Measurements from ENCODE around the gene HSFX4.
"Not testable (repeated sequence)": the region's sequence is repeated elsewhere in the genome, so short reads cannot be mapped to it uniquely, and the experiment has no call there.

The HSFX4 gene

GRCh38 chrX:149929400-149929799 is at the start of gene HSFX4:
Gene HSFX4 (plus strand): TSS chrX:149929573. CDS start chrX:149929645, 72 bp downstream.
- not testable (repeated sequence) for DNase-seq

DNA sequence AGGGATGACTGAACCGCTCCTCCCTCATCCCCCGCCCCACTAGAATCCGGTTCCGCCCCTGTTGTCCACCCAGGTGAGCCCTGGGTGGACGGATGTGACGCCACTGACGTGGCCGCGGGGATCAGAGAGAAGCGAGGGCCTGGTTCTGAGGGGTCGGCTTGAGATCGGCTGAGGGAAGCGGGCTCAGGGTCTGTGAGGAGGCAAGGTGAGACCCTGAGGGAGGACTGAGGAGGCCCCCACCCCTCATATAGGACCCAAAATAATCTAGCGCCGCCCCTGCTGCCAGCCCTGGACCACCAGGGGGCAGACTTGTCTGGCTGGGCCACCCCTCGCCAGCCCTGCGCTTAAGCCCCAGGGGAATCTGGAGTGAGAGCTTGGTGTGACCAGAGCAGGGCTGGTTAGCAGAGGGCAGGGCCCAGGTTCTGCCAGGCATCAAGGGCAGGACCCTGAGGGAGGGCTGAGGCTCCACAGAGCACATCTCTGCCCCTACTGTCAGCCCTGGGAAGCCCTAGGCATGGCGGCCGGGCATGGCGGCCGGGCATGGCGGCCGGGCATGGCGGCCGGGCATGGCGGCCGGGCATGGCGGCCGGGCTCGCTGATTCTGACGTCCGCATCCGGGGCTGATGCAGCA is 48.2 kb upstream of the HSFX4 start, which contains the start of gene MAGEA8:
MAGEA8 (plus strand) TSS at position 103 of the 631 bp plus-strand sequence. CDS start 3,090 bp downstream, outside the sequence.
- DNase-seq, result no peak

- DNase-seq, result not testable (repeated sequence)
These were observed 38.5 kb upstream of the HSFX4 start for GRCh38 chrX:149890828-149891227.

DNA sequence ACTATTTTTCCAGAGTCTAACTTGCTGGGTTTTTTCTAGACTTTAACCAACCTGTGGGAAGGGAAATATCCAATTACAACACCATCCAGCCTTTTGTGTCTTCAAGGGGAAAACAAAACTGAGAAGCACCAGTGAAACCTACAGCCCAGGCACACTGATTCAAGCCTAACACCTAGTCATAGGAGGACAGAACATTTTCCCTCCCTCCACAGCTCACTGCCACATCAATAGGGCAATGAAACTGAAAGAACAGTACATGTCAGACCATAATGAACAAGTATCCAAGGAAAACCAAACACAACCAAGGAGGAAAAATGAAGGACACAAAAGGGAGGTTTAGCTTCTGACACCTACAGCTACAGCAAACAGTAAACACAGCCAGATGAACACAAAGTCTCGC is 30.8 kb upstream of the HSFX4 start:
- no peak for DNase-seq

DNA sequence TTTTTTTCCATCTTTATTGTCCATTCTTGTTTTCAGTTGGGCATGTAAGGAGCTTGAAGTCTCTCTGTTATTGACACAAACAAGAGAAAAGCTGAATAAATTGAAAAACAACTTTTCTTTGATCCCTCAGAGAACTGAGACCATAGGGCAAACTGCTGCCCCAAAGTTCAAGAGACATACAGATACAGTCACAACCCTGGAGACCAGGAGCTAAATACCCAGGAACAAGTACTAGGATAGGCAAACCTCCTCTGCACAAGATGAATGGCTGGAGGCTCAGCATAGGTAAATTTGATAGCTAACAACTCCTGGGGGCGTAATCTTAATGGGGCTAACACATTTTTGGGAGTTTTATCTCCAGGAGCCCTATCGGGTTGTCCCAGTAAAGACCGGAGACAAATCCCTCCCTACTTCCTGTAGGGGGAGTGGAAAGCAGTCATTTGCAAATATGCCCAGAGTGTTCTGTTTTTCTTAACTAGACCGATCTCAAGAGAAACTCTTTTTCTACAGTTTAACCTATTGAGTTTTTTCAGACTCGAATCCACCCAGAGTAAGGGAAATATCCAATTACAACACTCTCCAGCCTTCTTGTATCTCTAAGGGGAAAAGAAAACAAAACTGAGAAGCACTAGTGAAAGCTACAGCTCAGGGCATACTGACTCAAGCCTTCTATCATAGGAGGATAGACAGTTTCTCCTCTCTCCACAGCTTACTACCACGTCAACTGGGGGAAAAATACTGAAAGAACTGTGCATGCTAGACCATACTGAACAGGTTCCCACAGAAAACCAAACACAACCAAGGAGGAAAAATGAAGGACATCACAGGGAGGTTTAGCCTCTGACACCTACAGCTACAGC is 25.3 kb upstream of the HSFX4 start:
- DNase-seq, result no peak

DNA sequence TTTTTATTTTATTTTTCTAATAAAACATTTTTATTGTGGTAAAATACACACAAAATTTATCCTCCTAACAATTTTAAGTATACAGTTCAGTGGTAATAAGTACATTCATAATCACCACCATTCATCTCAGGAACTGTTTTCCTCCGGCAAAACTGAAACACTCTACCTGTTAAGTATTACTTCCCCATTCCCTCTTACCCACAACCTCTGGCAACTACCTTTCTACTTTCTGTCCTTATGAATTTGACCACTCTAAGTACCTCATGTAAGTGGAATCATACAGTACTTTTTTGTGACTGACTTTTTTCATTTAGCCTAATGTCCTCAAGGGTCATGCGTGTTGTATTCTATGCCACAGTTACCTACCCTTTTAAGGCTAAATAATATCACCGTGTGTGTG is 21.1 kb upstream of the HSFX4 start:
- DNase-seq, result no peak

GRCh38 chrX:149908727-149909126 is 20.6 kb upstream of the HSFX4 start:
- DNase-seq, result no peak

DNA sequence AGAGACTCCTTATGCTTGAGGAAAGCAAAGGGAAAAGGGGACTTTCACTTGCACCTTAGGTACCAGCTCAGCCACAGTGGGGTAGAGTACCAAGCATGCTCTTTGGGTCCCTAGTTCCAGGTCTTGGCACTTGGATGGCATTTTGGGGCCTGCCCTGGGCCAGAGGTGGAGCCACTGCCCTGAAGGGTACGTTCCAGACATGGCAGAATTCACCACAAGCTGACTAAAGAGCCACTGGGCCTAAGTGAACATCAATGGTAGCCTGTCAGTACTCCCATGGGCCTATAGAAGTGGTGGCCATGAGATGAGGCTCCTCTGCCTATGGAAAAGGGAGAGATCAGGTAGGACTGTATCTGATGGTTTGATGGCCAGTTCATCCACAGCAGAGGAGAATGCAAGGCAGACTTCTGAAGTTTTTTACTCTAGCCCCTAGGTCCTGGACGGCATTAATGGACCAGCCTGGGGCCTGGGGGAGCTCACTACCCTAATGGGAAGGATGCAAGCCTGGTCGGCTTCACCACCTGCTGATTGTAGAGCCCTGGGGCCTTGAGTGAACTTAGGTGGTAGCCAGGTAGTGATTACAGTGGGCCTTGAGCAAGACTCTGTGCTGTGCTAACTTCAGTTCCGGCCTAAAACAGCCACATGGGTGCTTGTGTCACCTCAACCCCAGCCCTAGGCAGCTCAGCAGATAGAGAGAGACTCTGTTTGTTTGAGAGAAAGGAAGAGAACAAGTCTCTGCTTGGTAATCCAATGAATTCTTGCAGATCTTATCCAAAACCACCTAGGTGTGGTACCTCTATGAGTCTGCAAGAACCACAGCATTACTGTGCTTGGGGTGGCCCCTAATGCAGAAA is 19.8 kb upstream of the HSFX4 start:
- no peak for DNase-seq

GRCh38 chrX:149910178-149910695 is 19.1 kb upstream of the HSFX4 start:
- DNase-seq, result no peak

- DNase-seq, result no peak
These were observed 12.5 kb upstream of the HSFX4 start for GRCh38 chrX:149916745-149917392.

- not testable (repeated sequence) for DNase-seq
These were observed 5.5 kb upstream of the HSFX4 start for GRCh38 chrX:149923836-149924235.

DNA sequence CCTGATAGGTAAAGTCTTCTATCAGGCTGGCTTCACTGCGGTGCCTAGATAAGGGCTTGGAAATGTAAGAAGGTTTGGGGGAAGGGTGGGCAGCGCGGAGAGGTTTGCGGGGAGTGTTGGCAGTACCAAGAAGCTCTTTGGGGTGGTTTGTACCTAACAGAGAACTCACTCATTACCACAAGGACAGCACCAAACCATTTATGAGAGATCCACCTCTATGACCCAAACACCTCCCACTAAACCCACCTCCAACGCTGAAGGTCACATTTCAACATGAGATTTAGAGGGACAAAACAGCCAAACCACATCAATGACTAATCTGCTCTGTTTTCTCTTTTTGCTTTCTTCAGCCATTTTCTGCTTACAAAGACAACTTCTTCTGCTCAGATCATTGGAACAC is 4.9 kb upstream of the HSFX4 start:
- not testable (repeated sequence) for DNase-seq

DNA sequence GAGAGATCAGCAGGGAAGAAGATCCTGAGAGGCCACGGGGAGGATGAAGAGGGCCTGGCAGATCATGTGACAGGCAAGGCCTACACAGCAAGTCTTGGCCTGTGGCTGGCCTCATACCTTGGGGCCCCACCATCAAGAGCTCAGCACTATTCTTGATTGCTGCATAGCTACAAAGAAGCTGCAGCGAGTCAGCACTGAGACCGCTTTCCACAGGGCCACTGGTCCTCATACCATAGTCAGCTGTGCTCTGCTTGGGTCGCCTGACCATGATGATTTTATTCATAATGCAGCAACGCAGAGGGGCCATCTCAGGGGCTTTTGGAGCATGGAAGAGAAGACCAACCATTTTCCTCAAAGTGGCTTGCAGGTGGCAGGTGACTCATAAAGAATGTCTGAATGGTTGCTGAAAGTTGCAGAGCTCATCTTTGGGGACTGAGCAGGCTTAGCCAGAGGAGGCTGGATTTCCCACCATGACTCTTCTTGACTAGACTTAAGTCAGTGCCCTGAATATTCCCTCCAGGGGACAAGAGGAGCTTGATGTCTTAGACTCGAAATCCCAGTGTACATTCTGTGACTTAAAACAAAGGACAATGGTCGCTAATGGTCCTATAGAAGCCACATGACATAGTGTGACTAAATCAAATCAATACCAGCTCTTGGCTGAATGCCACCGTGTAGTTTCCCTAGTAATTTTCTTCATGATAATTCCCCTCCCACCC is 2.0 kb upstream of the HSFX4 start:
- not testable (repeated sequence) for DNase-seq

- DNase-seq, result not testable (repeated sequence)
These were observed 1.5 kb upstream of the HSFX4 start for GRCh38 chrX:149927964-149928258.

DNA sequence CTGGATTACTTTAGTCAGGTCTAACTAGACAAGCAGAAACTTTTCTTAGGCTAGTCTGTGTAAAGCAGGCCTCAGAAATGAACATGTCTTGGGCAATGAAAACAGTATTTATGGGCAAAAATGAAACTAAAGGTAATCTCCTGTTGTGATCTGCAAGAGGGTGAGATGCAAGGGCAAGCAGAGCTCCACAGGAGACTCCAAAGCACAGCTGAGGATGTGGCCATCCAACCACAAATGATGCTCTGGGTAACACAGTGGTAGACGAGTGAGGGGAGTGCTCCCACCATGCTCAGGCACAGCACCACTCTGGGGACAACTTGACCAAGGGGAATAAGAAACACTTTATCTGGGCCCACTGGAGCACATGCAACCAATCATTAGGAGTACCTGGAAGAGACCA is 738 bp upstream of the HSFX4 start:
- DNase-seq, result not testable (repeated sequence)

DNA sequence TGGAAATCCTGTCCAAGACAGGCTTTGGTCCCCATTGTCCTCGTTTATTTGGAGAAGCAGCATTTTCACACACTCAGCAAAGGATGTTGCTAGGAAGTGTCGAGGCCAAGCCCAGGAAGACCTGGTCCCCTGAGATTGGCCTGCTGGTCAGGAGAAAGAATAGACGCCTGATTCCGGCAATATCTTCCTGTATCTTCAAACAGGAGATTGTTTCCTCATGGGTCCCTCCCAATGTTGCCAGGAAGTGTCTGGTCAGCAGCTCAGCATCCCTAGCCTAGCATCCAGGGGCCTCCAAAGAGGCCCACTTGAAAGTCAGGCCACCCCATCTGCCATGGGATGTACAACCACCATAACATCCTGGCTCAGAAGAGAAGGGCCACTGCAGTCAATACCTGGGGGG is 2.0 kb downstream of the HSFX4 start:
- not testable (repeated sequence) for DNase-seq

- not testable (repeated sequence) for DNase-seq
These were observed 2.8 kb downstream of the HSFX4 start for GRCh38 chrX:149932150-149932549.

GRCh38 chrX:149932970-149933369 is 3.6 kb downstream of the HSFX4 start:
- DNase-seq, result not testable (repeated sequence)

- not testable (repeated sequence) for DNase-seq
These were observed 4.2 kb downstream of the HSFX4 start for GRCh38 chrX:149933547-149933946.

GRCh38 chrX:149937328-149937727 is 8.0 kb downstream of the HSFX4 start:
- DNase-seq, result not testable (repeated sequence)

GRCh38 chrX:149937871-149938426 is 8.6 kb downstream of the HSFX4 start:
- DNase-seq, result no peak
